GM23338 (cell line): Measurements from ENCODE around the gene NSMCE1. TPM values are rescaled to one million over a fixed set of nuclear protein-coding genes. Genes with fewer than 3 reads are reported as not detected.
A peak's percentile ranks its signal among the peaks of the same experiment; 100 is the strongest.

Experiments
- ATAC-seq: fragments of 200-7000 bp; cut with Tn5 transposase; 3 replicates; pipeline ENCODE4 v1.9.1; 2020
- DNase-seq: peaks from one replicate; pipeline ENCODE4 v3.0.0-alpha.2; 2015; ENCODE audit warnings: low spot score
- H2AFZ ChIP-seq: fragments of 200-600 bp; sonication (generic); 2 replicates; pipeline ENCODE4 v1.8.0; 2016; ENCODE audit warnings: antibody characterized with exemption, mild to moderate bottlenecking, moderate library complexity
- H3F3A ChIP-seq: fragments of 200-600 bp; sonication (generic); replicated peaks from 2 replicates; pipeline ENCODE4 v1.8.0; 2017; ENCODE audit warnings: antibody characterized with exemption, mixed run types, low read depth
- H3K27ac ChIP-seq: fragments of 200-600 bp; sonication (generic); 2 replicates; pipeline ENCODE4 v1.6.1; 2016; ENCODE audit warnings: low read depth
- H3K27me3 ChIP-seq: fragments of 200-600 bp; sonication (generic); 2 replicates; pipeline ENCODE4 v1.8.0; 2016; ENCODE audit warnings: mild to moderate bottlenecking, mixed run types, moderate library complexity; ENCODE audit not compliant: insufficient read depth
- H3K36me3 ChIP-seq: fragments of 200-600 bp; sonication (generic); 2 replicates; pipeline ENCODE4 v1.8.0; 2016; ENCODE audit warnings: mild to moderate bottlenecking; ENCODE audit not compliant: insufficient read depth
- H3K4me1 ChIP-seq: fragments of 200-600 bp; sonication (generic); 2 replicates; pipeline ENCODE4 v1.8.0; 2016; ENCODE audit warnings: mild to moderate bottlenecking, moderate library complexity; ENCODE audit not compliant: insufficient read depth
- H3K4me2 ChIP-seq: fragments of 200-600 bp; sonication (generic); 2 replicates; pipeline ENCODE4 v1.7.1; 2017; ENCODE audit warnings: mixed run types
- H3K4me3 ChIP-seq: fragments of 200-600 bp; sonication (generic); 2 replicates; pipeline ENCODE4 v1.6.1; 2016; ENCODE audit warnings: mixed run types
- H3K79me2 ChIP-seq: fragments of 200-600 bp; sonication (generic); replicated peaks from 2 replicates; pipeline ENCODE4 v1.8.0; 2017; ENCODE audit warnings: mild to moderate bottlenecking; ENCODE audit not compliant: insufficient read depth
- H3K9me2 ChIP-seq: fragments of 200-600 bp; sonication (generic); 2 replicates; pipeline ENCODE4 v1.8.0; 2017; ENCODE audit not compliant: insufficient read depth
- H4K20me1 ChIP-seq: fragments of 200-600 bp; sonication (generic); replicated peaks from 2 replicates; pipeline ENCODE4 v1.8.0; 2017; ENCODE audit warnings: mild to moderate bottlenecking; ENCODE audit not compliant: insufficient read depth
- H3K27ac Mint-ChIP-seq: 2 replicates; pipeline ENCODE4 v1.8.0; 2020; ENCODE audit warnings: inconsistent platforms, mild to moderate bottlenecking, moderate library complexity, mixed read lengths
- H3K27me3 Mint-ChIP-seq: 3 replicates; pipeline ENCODE4 v1.8.0; 2022; ENCODE audit warnings: low read depth, mild to moderate bottlenecking, moderate library complexity, mixed read lengths, inconsistent platforms; ENCODE audit not compliant: insufficient read depth, poor library complexity
- H3K36me3 Mint-ChIP-seq: 3 replicates; pipeline ENCODE4 v1.8.0; 2021; ENCODE audit warnings: low read depth, mild to moderate bottlenecking, inconsistent platforms, moderate library complexity, mixed read lengths
- H3K4me1 Mint-ChIP-seq: 3 replicates; pipeline ENCODE4 v1.8.0; 2020; ENCODE audit warnings: mild to moderate bottlenecking, inconsistent platforms, mixed read lengths
- H3K4me3 Mint-ChIP-seq: 3 replicates; pipeline ENCODE4 v1.8.0; 2021; ENCODE audit warnings: moderate library complexity, mild to moderate bottlenecking, inconsistent platforms, mixed read lengths
- H3K9me3 Mint-ChIP-seq: 3 replicates; pipeline ENCODE4 v1.8.0; 2020; ENCODE audit warnings: moderate library complexity, mild to moderate bottlenecking, inconsistent platforms, mixed read lengths
- CREB1 ChIP-seq: fragments of 250-450 bp; sonication (Bioruptor Pico); IDR thresholded peaks from 2 replicates; pipeline ENCODE4 v1.5.0; 2020; ENCODE audit warnings: low read depth, mild to moderate bottlenecking, moderate library complexity
- CTCF ChIP-seq, 2 experiments: fragments of 200-600 bp in 1 of 2; sonication (generic) in 1 of 2; conservative IDR thresholded peaks; 2 replicates each; pipeline versions ENCODE4 v1.5.1 to v1.6.1; 2016 to 2017; ENCODE audit warnings: antibody characterized with exemption in 2 of 2, low read depth in 2 of 2, mild to moderate bottlenecking in 2 of 2, moderate library complexity in 1 of 2
- ETS1 ChIP-seq: IDR thresholded peaks from 2 replicates; pipeline ENCODE4 v1.6.1; 2016; ENCODE audit warnings: antibody characterized with exemption
- EZH2 ChIP-seq: fragments of 200-600 bp; sonication (generic); IDR thresholded peaks from one replicate; pipeline ENCODE4 v1.8.0; 2017; ENCODE audit warnings: antibody characterized with exemption, mild to moderate bottlenecking, low read depth; ENCODE audit not compliant: unreplicated experiment
- EZH2phosphoT487 ChIP-seq: fragments of 200-600 bp; sonication (generic); IDR thresholded peaks from one replicate; pipeline ENCODE4 v1.8.1; 2018; ENCODE audit warnings: antibody characterized with exemption; ENCODE audit not compliant: unreplicated experiment
- POLR2AphosphoS5 ChIP-seq: IDR thresholded peaks from 2 replicates; pipeline ENCODE4 v1.6.1; 2016; ENCODE audit warnings: antibody characterized with exemption, low read depth
- REST ChIP-seq: IDR thresholded peaks from one replicate; pipeline ENCODE4 v1.6.1; 2018; ENCODE audit warnings: antibody characterized with exemption; ENCODE audit not compliant: unreplicated experiment
- ZNF114 ChIP-seq: fragments of 250-450 bp; sonication (Bioruptor Pico); IDR thresholded peaks from 2 replicates; pipeline ENCODE4 v1.5.0; 2020; ENCODE audit warnings: mild to moderate bottlenecking, moderate library complexity
- ZNF462 ChIP-seq: fragments of 250-450 bp; sonication (Bioruptor Pico); IDR thresholded peaks from 2 replicates; pipeline ENCODE4 v1.5.0; 2020; ENCODE audit warnings: mild to moderate bottlenecking, moderate library complexity
- polyA plus RNA-seq: library from polyadenylated mRNA; unstranded; fragments of >200 nt; fragmentation: Nextera tagmentation; extraction: Ambion mirVana; gene quantifications from 2 replicates; pipeline ENCODE4 v1.2.1, GENCODE V29; 2016
- total RNA-seq: library from RNA; depleted of rRNA; stranded (reverse); fragments of >200 nt; shearing (Covaris generic); gene quantifications from 2 replicates; pipeline ENCODE4 v1.2.3, GENCODE V29; 2014

Gene NSMCE1
- total and polyA plus RNA-seq, 2 experiments from 2014 or later = 30.6 to 50.8 TPM

- peaks cover 4% of the 10 kb centered on the region for H3K27me3 Mint-ChIP-seq
- H3K4me3 Mint-ChIP-seq = no peak overlapping the region
- H3K9me3 Mint-ChIP-seq = peaks cover 3% of the 10 kb centered on the region; the same call in 2 of the 3 replicates
- no peak for DNase-seq
- peaks cover 5% of the 10 kb centered on the region; the same call in 2 of the 3 replicates for H3K36me3 Mint-ChIP-seq
- no peak overlapping the region for H3K4me3 ChIP-seq
- no peaks in the 10 kb centered on the region for H3K36me3 ChIP-seq
- H3K27ac ChIP-seq = no peak overlapping the region
- H3K27ac Mint-ChIP-seq = peak overlapping the region; percentile 49; the same call in 1 of the 2 replicates
- no peaks in the 10 kb centered on the region for H3F3A ChIP-seq
- no peak for ATAC-seq
- no peaks in the 10 kb centered on the region for H3K4me1 ChIP-seq
- H3K9me2 ChIP-seq = no peaks in the 10 kb centered on the region
- no peak for TF ChIP-seq ETS1
- TF ChIP-seq ZNF114 (CRISPR knock-in tag) = no peak
- TF ChIP-seq EZH2 = no peak
- TF ChIP-seq CTCF (conservative IDR thresholded peaks at IDR 0.05; ENCODE audit: low read depth in 2 of 2) = no peak
- TF ChIP-seq ZNF462 (CRISPR knock-in tag) = no peak
- no peak for TF ChIP-seq REST
- TF ChIP-seq POLR2AphosphoS5 = no peak
- TF ChIP-seq EZH2phosphoT487 = no peak
- no peak for TF ChIP-seq CREB1 (CRISPR knock-in tag)
- H3K4me2 ChIP-seq = no peak overlapping the region
- H3K79me2 ChIP-seq = no peaks in the 10 kb centered on the region
- H4K20me1 ChIP-seq = no peaks in the 10 kb centered on the region
- H2AFZ ChIP-seq = no peak overlapping the region
- H3K4me1 Mint-ChIP-seq = peaks cover 4% of the 10 kb centered on the region; the same call in 2 of the 3 replicates
- H3K27me3 ChIP-seq = no peaks in the 10 kb centered on the region
Observed at GRCh38 chr16:27223701-27224100, 44.9 kb downstream of the NSMCE1 start.
